Nucleus accumbens (tissue), 56 donors: Measurements from ENCODE around the gene LCN2.
A peak's percentile ranks its signal among the peaks of the same experiment; 100 is the strongest.
"Not testable (repeated sequence)": the region's sequence is repeated elsewhere in the genome, so short reads cannot be mapped to it uniquely, and the experiment has no call there.

ENCODE experiments used
- DNase-seq, 56 donors: peaks; one replicate each; lab custom pipeline; 2025; lab: John Stamatoyannopoulos, UW

Gene LCN2

GRCh38 chr9:128127568-128127989 is 21.7 kb upstream of the LCN2 start, which contains the start of gene PTGES2:
PTGES2 (minus strand) TSS chr9:128127729; CDS start chr9:128127717, 12 bp downstream.
- peak in 54 of 56 donors; percentile 29 to 89 (median 79) for DNase-seq

- DNase-seq = peak in 55 of 56 donors; percentile 62 to 97 (median 90)
These were observed 21.0 kb upstream of the LCN2 start for GRCh38 chr9:128127990-128128835.

GRCh38 chr9:128128836-128129590 is 20.2 kb upstream of the LCN2 start:
- no peak for DNase-seq

- peak in 6 of 56 donors; percentile 24 to 57 (median 35) for DNase-seq
These were observed 19.2 kb upstream of the LCN2 start for GRCh38 chr9:128129976-128130590.

- DNase-seq = not testable (repeated sequence)
These were observed 18.6 kb upstream of the LCN2 start for GRCh38 chr9:128130651-128131050.

GRCh38 chr9:128131346-128131745 is 17.9 kb upstream of the LCN2 start:
- DNase-seq = not testable (repeated sequence)

- DNase-seq = not testable (repeated sequence)
These were observed 17.1 kb upstream of the LCN2 start for GRCh38 chr9:128132139-128132538.

- DNase-seq = not testable (repeated sequence)
These were observed 13.7 kb upstream of the LCN2 start for GRCh38 chr9:128135561-128135960.

- DNase-seq = no peak
These were observed 12.1 kb upstream of the LCN2 start for GRCh38 chr9:128136816-128137793.

- no peak for DNase-seq
These were observed 11.3 kb upstream of the LCN2 start for GRCh38 chr9:128138001-128138400.

- no peak for DNase-seq
These were observed 9.6 kb upstream of the LCN2 start for GRCh38 chr9:128139621-128140020.

GRCh38 chr9:128141604-128142003 is 7.6 kb upstream of the LCN2 start:
- DNase-seq = no peak

GRCh38 chr9:128142061-128142460 is 7.2 kb upstream of the LCN2 start:
- DNase-seq = no peak

GRCh38 chr9:128142596-128142995 is 6.7 kb upstream of the LCN2 start:
- no peak for DNase-seq

- DNase-seq = no peak
These were observed 5.6 kb upstream of the LCN2 start for GRCh38 chr9:128143525-128144238.

- DNase-seq = no peak
These were observed 4.7 kb upstream of the LCN2 start for GRCh38 chr9:128144239-128145181.

GRCh38 chr9:128145536-128145935 is 3.7 kb upstream of the LCN2 start:
- no peak for DNase-seq

GRCh38 chr9:128145951-128146351 is 3.3 kb upstream of the LCN2 start:
- DNase-seq = no peak
